Activated CD4-positive, alpha-beta T cell treated with anti-CD3 and anti-CD28 coated beads, Interleukin-2, amount 50 U/mL, for 16 hours (primary cell): ENCODE data around the gene GALE.
"Not testable (repeated sequence)": the region's sequence is repeated elsewhere in the genome, so short reads cannot be mapped to it uniquely, and the experiment has no call there.

ENCODE experiments used
- DNase-seq: peaks from one replicate; pipeline ENCODE4 v3.0.0-alpha.2; 2020

The GALE gene

DNA sequence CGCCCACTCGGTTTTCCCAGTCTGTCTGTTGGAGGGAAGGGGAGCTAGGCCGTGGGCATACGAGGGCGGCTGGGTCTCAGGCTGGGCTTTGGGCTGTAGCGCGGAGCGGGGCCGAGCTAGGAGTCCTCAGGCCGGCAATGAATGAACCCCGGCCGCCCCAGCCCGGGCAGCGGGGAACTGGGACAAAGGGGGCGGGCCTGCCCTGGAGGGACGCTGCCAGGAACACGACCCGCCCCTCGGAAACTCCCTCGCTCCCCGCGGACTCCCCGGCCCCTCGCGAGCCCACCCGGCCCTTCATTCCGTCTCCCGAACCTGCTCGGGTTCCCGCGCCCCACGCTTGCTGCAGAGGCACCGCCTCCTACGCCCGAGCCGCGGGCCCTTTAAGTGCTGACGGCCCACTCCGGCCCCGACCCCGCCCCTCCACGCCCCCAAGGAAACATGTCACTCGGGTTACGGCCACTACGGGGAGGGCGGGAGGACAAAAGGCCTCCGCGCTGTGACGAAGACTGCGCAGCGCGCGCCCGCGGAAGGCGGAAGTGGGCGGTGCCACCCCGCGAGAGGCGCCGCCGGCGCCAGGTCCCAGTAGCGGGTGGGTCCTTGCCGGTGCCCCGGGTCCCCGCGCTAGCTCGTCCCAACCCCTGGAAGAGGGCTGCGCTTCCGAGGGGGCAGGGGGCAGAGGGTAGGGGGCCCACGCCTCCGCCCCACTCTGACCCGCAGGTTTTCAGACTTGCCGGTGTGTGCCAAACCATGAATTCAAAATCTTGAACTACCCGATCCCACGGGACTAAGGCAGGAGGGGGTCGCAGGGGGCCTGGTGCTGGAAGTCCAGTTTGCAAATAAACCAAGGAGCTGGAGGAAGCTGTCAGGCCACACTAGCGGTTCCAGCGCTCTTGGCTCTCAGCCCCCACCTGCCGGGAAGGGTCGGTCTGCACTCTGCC lies at the start of gene GALE:
Gene GALE, minus strand, starts transcription at position 355 of the 938 bp plus-strand sequence. CDS start 1,747 bp downstream, outside the sequence.
- peak; percentile 97 for DNase-seq

DNA sequence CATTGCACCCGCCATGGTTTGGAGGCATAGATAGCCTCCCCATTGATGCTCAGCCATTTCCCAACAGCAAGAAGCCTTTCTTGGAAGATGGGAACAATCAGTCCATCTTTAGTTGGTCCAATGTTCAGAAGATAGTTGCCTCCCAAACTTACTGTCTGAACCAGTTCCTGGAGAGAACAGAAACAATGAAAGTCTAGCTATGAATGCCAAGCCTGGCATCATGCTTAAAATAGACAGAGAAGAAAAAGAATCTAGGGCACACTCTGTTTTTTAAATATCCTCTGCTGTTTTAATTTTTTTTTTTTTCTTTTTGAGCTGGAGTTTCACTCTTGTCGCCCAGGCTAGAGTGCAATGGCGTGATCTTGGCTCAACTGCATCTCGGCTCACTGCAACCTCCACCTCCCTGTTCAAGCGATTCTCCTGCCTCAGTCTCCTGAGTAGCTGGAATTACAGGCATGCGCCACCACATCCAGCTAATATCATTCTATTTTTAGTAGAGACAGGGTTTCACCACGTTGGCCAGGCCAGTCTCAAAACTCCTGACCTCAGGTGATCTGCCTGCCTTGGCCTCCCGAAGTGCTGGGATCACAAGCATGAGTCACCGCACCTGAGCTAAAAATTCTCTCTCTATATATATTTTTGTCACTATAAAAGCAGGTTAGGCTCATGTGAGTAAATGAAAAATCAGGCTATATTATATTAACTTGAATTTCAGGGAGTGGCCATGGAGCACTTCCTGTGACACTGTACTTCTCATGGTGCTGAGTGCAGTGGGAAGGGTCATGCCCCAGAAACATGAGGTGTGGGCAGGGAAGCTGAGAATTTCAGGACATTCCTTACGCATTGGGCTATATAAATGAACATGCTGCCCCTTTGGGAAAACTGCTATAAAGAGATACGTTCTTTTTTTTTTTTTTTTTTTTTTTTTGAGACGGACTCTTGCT lies 48.4 kb upstream of the GALE start:
- no peak for DNase-seq

DNA sequence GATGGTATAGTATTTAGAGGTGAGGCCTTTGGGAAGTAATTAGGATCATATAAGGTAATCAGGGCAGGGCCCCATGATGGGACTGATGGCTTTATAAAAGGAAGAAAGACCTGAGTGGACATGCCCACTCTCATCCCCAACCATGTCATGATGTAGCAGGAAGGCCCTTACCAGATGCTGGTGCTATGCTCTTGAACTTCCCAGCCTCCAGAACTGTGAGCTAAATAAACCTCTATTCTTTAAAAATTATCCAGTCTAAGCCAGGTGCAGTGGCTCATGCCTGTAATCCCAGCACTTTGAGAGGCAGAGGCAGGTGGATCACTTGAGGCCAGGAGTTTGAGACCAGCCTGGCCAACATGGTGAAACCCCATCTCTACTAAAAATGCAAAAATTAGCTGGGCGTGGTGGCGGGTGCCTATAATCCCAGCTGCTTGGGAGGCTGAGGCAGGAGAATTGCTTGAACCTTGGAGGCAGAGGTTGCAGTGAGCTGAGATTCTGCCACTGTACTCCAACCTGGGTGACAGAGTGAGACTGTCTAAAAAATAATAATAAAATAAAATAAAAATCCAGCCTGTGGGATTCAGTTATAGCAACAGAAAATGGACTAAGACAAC lies 47.0 kb upstream of the GALE start:
- DNase-seq: not testable (repeated sequence)

DNA sequence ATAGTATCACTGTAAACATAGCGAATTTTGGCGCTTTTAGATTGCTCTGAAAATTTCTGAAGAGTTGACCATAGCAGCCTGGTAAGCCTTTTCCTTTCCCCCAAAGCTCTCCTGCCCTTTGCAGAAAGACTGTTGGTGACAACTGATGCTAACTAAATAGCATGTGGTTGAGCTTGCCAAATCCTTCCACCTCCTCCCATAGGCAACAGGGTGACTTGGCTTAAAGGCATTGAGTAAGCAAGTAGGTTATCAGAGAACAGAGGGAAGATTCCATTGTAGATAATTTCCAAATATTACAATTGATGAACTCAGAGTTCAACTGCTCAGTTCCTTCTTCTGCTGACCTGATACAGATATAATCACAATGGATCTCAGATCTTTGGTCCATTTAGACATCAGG lies 44.6 kb upstream of the GALE start:
- DNase-seq: no peak

DNA sequence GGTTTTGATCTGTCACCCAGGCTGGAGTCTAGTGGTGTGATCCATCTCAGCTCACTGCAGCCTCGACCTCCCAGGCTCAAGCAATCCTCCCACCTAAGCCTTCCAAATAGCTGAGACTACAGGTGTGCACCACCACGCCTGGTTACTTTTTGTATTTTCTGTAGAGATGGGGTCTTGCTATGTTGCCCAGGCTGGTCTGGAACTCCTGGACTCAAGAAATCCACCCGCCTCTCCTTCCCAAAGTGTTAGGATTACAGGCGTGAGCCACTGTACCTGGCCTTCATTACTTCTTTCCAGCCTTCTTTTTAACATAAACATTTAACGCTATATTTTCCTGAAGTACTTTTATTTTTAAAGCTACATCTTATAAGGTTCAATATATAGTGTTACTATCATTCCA lies 43.1 kb upstream of the GALE start:
- DNase-seq: no peak

DNA sequence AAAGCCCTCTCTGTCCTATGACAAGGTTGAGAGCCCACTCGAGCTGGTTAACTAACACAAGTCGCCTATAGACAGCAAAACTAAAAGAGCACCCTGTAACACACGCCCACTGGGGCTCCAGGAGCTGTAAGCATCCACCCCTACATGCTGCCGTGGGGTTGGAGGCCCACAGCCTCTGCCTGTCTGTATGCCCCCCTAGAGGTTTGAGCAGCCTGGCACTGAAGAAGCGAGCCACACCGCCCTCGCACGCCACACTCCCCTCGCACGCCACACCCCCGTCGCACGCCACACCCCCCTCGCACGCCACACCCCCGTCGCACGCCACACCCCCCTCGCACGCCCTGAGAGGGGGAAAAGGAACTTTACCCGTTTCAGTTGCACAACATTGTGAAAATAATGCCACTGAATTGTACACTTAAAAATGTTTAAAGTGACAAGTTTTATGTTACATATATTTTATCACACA lies 37.9 kb upstream of the GALE start:
- peak; percentile 68 for DNase-seq

DNA sequence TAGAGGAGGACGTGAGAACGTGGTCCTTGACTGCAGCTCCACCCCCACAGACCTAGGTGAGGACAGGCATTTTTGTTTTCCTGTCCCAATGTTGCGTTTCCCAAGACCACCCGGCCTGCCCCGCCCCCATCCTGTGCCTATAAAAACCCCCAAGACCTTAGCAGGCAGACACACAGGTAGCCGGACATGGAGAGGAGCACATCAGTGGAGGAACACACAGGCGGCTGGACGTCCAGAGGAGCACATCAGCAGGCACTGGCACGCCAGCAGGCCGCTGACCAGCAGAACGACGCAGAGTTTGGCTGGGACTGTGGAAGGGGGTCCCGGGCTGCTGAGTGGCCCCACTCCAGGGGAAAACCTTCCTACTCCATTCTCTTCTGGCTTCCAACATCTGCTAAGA lies 37.4 kb upstream of the GALE start:
- no peak for DNase-seq

DNA sequence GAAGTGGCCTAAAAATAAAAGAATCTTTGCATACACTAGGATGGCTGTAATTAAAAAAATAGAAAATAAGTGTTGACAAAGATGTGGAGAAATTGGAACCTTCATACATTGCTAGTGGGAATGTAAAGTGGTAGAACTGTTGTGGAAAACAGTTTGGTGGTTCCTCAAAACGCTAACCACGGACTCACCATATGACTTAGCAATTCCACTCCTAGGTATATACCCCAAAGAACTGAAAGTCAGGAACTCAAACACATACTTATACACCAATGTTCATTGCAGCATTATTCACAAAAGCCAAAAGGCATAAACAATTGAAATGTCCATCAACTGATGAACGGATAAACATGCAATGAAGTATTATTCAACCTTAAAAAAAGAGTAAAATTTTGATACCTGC lies 35.5 kb upstream of the GALE start:
- peak; percentile 23 for DNase-seq

DNA sequence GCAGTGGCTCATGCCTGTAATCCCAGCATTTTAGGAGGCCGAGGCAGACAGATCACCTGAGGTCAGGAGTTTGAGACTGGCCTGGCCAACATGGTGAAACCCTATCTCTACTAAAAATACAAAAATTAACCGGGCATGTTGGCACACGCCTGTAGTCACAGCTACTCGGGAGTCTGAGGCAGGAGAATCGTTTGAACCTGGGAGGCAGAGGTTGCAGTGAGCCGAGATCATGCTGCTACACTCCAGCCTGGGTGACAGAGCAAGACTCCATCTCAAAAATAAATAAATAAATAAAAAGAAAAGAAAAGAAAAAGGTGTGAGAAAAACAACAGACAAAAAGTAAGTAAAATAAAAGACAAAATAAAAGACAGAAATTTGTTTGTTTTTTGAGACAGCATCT lies 33.6 kb upstream of the GALE start:
- not testable (repeated sequence) for DNase-seq

DNA sequence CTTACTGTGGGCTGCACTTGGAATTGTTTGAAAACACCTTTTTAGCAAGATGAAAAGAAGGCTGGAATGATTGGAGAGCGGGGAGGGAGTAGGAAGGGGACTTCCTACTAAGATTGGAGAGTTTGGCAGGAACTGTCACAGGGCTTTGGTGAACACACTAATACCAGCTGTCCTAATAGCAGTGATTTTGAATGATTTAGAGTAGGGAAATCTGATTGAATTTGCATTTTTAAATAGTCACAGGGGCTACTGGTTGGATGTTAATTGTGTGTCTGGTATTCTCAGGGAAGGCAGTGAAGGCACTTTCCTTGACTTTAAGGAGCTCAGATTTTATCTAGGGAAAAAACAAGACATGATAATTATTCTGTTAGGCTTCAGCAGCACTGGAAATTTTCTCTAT lies 27.2 kb upstream of the GALE start:
- DNase-seq: no peak

DNA sequence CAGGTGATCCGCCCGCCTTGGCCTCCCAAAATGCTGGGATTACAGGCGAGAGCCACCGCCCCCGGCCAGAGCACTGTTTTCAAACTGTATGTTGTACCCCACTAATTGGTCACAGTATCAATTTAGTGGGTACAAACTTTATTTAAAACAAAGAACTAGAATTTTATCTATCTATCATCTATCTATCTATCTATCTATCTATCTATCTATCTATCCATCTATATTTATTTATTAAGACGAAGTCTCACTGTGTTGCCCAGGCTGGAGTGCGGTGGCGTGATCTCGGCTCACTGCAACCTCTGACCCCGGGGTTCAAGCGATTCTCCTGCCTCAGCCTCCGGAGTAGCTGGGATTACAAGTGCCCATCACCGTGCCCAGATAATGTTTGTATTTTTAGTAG lies 26.0 kb upstream of the GALE start:
- DNase-seq: not testable (repeated sequence)

DNA sequence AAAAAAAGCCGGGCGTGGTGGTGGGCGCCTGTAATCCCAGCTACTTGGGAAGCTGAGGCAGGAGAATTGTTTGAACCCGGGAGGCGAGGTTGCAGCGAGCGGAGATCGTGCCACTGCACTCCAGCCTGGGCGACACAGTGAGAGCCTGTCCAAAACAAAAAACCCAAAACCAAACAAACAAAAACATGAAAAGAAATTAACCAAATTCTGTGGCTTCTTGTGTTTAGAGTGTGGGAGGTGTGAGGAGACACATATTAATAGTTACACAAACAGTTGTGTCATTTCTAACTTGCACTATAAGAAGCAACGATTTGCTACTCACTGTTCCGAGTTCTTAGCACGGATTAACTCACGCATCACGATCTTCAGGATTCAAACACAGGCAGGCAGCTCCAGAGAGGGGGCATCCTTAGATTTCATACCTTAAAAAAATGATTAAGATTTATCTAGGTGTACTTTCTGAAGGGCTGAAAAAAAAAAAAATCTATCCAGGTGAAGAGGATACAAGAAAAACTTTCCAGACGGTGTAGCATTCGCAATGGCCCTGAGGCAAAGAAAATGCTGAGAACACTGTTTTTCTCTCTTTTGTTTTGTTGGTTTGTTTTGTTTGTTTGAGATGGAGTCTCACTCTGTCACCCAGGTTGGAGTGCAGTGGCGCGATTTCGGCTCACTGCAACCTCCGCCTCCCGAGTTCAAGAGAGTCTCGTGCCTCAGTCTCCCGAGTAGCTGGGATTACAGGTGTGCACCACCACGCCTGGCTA lies 25.4 kb upstream of the GALE start:
- DNase-seq: peak; percentile 47

DNA sequence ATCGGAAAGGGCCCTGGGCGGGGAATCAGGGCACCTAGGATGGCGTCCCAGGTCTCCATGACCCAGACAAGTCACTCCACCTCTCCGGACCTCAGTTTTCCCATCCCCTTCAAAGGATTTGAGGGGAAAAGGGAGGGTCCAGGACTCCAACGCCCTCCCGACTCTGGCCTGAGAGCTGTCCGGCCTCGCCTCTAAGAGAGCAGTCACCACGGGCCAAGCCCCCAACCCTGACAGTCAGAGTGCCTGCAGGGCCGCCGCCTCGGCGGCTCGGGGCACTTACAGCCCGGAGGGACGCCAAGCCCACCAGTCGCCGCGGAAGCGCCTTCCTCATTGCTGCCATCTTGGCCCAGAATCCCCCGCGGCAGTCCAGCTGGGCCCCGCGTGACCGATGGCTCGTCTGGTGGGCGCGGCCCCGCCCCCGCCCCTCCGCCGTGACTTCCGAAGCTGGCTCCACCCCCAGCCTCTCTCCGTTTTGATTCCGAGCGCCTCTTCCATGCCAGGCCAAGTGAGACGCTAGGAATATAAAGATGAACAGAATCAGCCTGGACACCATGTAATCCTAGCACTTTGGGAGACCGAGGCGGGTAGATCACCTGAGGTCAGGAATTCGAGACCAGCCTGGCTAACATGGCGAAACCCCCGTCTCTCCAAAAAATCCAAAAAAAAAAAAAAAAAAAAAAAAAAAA lies 24.7 kb upstream of the GALE start, which contains the start of gene HMGCL:
Gene HMGCL, minus strand, starts transcription at position 354 of the 686 bp plus-strand sequence. Its CDS starts 14 bp downstream, at position 340.
- peak; percentile 90 for DNase-seq

DNA sequence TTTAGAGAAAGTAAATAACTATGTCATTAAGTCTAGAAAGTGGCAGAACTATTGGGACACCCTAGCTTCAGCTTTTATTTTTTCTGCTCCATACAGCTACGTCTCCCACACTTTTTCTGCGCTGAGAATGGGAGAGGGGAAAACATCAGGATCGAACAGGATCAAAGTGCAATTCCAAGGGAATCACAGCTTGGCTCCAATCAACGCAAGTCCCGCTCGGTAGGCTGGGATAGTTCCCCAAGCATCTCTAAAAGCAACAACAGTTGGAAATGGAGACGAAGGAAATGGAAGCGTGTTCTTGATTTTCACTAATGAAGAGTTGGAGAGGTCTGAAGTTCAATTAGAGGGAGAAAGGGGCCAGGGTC lies 24.1 kb upstream of the GALE start:
- DNase-seq: no peak

DNA sequence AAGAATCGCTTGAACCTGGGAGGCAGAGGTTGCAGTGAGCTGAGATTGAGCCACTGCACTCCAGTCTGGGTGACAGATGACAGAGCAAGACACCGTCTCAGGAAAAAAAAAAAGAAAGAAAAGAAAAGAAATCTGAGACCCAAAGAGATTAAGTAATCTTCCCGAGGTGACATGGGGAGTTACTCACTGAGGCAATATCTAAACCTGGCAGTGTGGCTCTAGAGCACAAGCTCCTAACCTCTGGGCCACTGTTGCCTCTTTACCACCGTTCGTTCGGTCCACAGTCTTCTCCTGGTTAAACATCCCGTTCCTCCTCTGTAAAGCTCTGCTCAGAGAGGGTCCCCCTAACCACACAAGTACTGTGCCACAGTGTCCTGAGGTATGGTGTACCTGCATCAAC lies 23.2 kb upstream of the GALE start:
- no peak for DNase-seq

DNA sequence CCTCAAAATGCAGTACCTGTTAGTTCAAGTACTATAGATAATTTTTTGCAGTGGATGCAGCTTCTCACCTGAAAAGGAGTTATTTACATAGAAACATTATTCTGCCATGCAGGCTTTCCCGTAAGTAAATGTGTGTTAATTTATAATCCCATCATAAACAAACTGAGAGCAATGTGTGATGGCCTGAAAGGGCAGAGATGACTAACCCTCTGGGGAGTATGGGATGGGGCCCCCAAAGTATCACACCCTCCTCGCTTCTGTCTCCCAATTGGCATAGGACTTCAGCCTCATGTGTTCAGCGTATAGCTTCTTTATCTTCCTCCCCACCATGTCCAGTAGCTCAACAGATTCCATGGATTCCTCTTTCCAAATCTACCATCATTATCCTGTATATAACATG lies 17.1 kb upstream of the GALE start:
- DNase-seq: no peak

DNA sequence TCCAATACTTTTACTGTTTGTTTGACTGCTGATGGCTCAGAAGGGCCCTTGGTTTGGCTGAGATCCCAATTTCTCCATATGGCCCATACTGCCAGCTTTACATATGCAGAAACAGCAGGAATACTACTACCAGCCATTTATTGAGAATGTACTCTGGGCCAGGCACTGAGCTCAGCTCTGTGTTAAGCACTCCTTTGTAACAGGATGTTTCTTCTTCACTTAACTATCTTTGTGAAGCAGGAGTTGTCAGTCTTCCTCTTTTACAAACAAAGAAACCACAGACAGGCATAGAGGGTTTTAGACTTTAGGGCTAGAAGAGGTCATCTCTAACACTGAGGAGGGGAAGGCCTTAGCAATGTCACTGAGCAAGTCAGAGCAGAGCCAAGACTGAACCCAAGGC lies 16.4 kb upstream of the GALE start:
- no peak for DNase-seq

DNA sequence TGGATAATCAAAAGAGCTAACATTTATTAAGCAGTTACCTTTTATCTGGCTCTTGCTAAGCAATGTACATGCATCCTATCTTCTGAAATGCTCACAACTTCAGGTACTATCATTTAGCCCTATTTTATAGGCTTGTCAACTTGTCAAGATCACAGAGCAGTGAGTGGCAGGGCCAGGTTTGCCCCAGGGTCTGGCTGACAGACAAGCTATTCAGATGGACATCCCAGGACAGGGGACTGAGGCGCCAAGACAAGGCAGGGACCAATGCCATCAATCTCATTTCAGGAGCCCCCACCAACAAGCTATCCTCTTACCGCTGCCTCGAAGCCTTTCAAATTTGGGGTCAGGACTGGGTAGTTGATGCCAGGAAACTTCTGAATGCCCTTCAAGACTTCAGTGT lies 15.8 kb upstream of the GALE start:
- DNase-seq: no peak

DNA sequence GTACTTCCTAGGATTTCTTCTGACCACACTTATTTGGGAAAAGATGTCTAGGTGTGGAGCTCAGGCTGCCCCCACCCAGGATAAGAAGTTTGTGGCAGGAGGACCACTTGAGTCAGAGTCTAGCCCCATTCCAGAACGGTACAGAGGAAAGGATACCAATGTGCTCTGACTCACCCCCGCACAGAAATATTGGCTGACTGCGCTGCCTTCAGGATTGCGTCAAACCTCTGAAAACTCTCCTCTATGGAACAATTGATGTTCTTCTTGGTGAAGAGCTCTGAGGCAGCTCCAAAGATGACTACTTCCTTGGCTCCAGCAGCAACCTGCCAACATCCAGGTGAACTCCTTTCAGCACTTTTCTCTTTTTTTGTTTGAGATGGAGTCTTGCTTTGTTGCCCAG lies 13.5 kb upstream of the GALE start:
- DNase-seq: no peak

DNA sequence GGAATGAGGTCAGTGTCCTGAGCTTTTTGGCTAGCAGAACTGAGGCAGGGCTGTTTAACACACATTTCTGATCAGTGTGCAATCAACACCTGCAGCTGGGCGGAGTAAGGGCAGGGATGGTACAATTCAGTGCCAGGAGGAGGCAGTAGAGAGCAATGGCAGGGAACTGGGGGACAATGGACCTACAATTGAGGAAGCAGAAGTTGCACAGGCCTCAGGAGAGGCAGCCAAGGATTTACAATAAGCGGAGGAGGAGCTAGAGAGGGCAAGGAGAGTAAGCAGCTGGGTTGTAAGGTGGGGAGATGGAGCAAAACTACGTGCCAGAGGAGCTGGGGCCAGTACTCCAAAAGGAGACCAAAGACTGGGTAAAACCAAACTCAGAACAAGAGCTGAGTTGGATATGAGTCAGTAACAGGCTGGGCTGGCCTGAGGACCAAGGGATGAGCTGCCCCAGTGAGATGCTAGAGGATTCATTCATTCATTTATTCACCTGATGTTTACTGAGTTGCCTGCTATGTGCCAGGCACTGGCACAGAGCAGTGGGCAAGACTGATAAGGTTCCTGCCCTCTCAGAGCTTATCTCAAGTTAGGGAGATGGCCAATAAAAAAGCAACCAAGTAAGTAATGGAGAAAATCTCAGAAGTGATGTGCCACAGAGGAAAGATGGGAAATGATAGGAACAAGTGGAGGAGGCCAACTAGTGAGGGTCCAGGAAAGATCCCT lies 10.4 kb upstream of the GALE start:
- DNase-seq: peak; percentile 65

DNA sequence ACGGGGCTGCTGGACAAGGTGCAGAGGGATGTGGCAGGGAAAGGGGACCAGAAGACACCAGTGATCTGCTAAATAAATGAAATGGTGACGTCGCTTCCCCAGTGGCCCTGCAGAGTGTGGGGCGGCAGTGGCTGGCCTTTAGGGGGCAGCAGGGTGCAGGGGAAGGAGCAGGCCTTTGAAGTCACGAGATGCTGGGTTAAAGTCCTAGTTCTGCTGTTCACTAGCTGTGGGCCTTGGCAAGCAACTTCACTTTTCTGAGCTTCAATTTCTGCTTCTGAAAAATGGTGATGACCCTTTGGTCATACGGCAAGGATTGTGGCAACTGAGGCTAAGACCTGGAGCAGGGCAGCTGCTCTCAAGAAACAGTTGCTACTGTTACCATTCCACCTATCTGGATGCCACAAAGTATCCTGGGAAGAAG lies 9.2 kb upstream of the GALE start:
- peak; percentile 86 for DNase-seq
